B cell (primary cell): ENCODE measurements around the gene GPR85. TPM values are rescaled to one million over a fixed set of nuclear protein-coding genes. Genes with fewer than 3 reads are reported as not detected.

ENCODE experiments used
- ATAC-seq: fragments of 200-7000 bp; cut with Tn5 transposase; one replicate; pipeline ENCODE4 v1.10.0; 2021; ENCODE audit warnings: low read depth, mild to moderate bottlenecking, moderate number of reproducible peaks, moderate library complexity
- CTCF ChIA-PET: fragments of 350-600 bp; sonication (Branson Sonifier 250); formaldehyde crosslinking; loops from one replicate; lab custom pipeline; 2021; ENCODE audit warnings: antibody characterized with exemption, inconsistent platforms; lab: Charles Lee
- POLR2A ChIA-PET: fragments of 350-600 bp; sonication (Branson Sonifier 250); formaldehyde crosslinking; loops from one replicate; lab custom pipeline; 2021; ENCODE audit warnings: antibody characterized with exemption; lab: Charles Lee
- DNase-seq: peaks from one replicate; pipeline ENCODE4 v3.0.0; 2013
- H2AFZ ChIP-seq: 2 replicates; pipeline ENCODE4 v1.6.1; 2012; ENCODE audit warnings: mild to moderate bottlenecking, low read depth, low read length; ENCODE audit not compliant: insufficient read depth, poor library complexity, severe bottlenecking
- H3K27ac ChIP-seq, 2 donors: 1 replicate in 1 of 2; 2 replicates in 1 of 2; pipeline ENCODE4 v1.5.1; 2012 to 2013; ENCODE audit warnings: low read length in 2 of 2, mild to moderate bottlenecking in 2 of 2, moderate library complexity in 1 of 2
- H3K27me3 ChIP-seq, 4 experiments: fragments of 200-600 bp in 1 of 4; sonication (generic) in 1 of 4; replicated peaks in 1 of 4; 1 replicate in 2 of 4; 2 replicates in 2 of 4; pipeline versions ENCODE4 v1.6.1 to v1.7.0; 2013 to 2016; ENCODE audit warnings: low read length in 3 of 4, mild to moderate bottlenecking in 2 of 4, mixed read lengths in 1 of 4, moderate library complexity in 1 of 4; ENCODE audit not compliant: insufficient read depth in 4 of 4, control insufficient read depth in 3 of 4; ENCODE audit errors: control extremely low read depth in 1 of 4
- H3K36me3 ChIP-seq, 2 experiments: replicated peaks in 1 of 2; 1 replicate in 1 of 2; 2 replicates in 1 of 2; pipeline versions ENCODE4 v1.6.1 to v1.7.1; 2013; ENCODE audit warnings: low read length in 1 of 2; ENCODE audit not compliant: insufficient read depth in 2 of 2, control insufficient read depth in 1 of 2; ENCODE audit errors: control extremely low read depth in 1 of 2, extremely low read depth in 1 of 2
- H3K4me1 ChIP-seq, 2 donors: fragments of 200-600 bp in 1 of 2; sonication (generic) in 1 of 2; 1 replicate in 1 of 2; 2 replicates in 1 of 2; pipeline versions ENCODE4 v1.5.1 to v1.6.1; 2013 to 2017; ENCODE audit warnings: low read length in 2 of 2; ENCODE audit not compliant: control insufficient read depth in 2 of 2, insufficient read depth in 2 of 2
- H3K4me2 ChIP-seq: replicated peaks from 2 replicates; pipeline ENCODE3; 2012; ENCODE audit warnings: mild to moderate bottlenecking, low read depth, low read length; ENCODE audit not compliant: poor library complexity, severe bottlenecking
- H3K4me3 ChIP-seq, 5 experiments: fragments of 200-600 bp in 1 of 5; sonication (generic) in 1 of 5; 1 replicate in 3 of 5; 2 replicates in 2 of 5; pipeline versions ENCODE4 v1.5.1 to v1.7.0; 2011 to 2016; ENCODE audit warnings: low read length in 4 of 5, mild to moderate bottlenecking in 4 of 5, low read depth in 2 of 5, control low read depth in 1 of 5, moderate library complexity in 1 of 5; ENCODE audit not compliant: insufficient read depth in 1 of 5; ENCODE audit errors: control extremely low read depth in 1 of 5, extremely low read depth in 1 of 5
- H3K79me2 ChIP-seq: fragments of 200-600 bp; sonication (generic); one replicate; pipeline ENCODE4 v1.6.0; 2016; ENCODE audit warnings: low read length; ENCODE audit not compliant: control insufficient read depth, insufficient read depth
- H3K9ac ChIP-seq: fragments of 200-600 bp; sonication (generic); 2 replicates; pipeline ENCODE4 v1.6.1; 2017; ENCODE audit warnings: mild to moderate bottlenecking, low read length, moderate library complexity
- H3K9me3 ChIP-seq, 3 donors: one replicate each; pipeline versions ENCODE4 v1.6.1 to v1.7.1; 2013; ENCODE audit warnings: low read length in 2 of 3; ENCODE audit not compliant: control insufficient read depth in 2 of 3, insufficient read depth in 1 of 3; ENCODE audit errors: control extremely low read depth in 1 of 3
- H4K20me1 ChIP-seq: 2 replicates; pipeline ENCODE4 v1.6.0; 2012; ENCODE audit warnings: mild to moderate bottlenecking, low read length; ENCODE audit not compliant: insufficient read depth, control insufficient read depth, poor library complexity, severe bottlenecking
- H3K27ac Mint-ChIP-seq: one replicate; pipeline ENCODE4 v1.8.0; 2021; ENCODE audit warnings: mixed read lengths
- H3K27me3 Mint-ChIP-seq: one replicate; pipeline ENCODE4 v1.8.0; 2021; ENCODE audit warnings: mixed read lengths
- H3K4me1 Mint-ChIP-seq: one replicate; pipeline ENCODE4 v1.8.0; 2021; ENCODE audit warnings: mixed read lengths
- H3K4me3 Mint-ChIP-seq: one replicate; pipeline ENCODE4 v1.8.0; 2021; ENCODE audit warnings: mixed read lengths
- H3K9me3 Mint-ChIP-seq: one replicate; pipeline ENCODE4 v1.8.0; 2022; ENCODE audit warnings: mixed read lengths; ENCODE audit not compliant: insufficient read depth
- CTCF ChIP-seq: fragments of 200-600 bp; IDR thresholded peaks from one replicate; pipeline ENCODE4 v1.8.0; 2022; ENCODE audit warnings: antibody characterized with exemption, mild to moderate bottlenecking
- EZH2 ChIP-seq: IDR thresholded peaks from 2 replicates; pipeline ENCODE4 v1.6.1; 2012; ENCODE audit warnings: borderline replicate concordance, low read depth, mild to moderate bottlenecking, moderate library complexity, low read length; ENCODE audit not compliant: insufficient read depth, poor library complexity, severe bottlenecking
- WGBS: methylation state at CpG from one replicate; pipeline ENCODE4 v1.1.5; 2013; ENCODE audit warnings: missing lambda C conversion rate; ENCODE audit not compliant: insufficient coverage; 5-methylcytosine and 5-hydroxymethylcytosine counted together
- intact Hi-C: fragments of 100-400 bp; cut with micrococcal nuclease; formaldehyde crosslinking; loops from one replicate; pipeline ENCODE4 v1.10.0; 2022
- polyA plus RNA-seq: library from polyadenylated mRNA; depleted of rRNA; stranded (reverse); fragments of >200 nt; gene quantifications from 2 replicates; pipeline ENCODE4 v1.2.3, GENCODE V29; 2012
- total RNA-seq, 2 donors: library from RNA; stranded (reverse); fragments of 120-200 nt in 1 of 2; gene quantifications; 1 replicate in 1 of 2; 2 replicates in 1 of 2; pipeline versions ENCODE4 v1.2.3 to v1.2.4, GENCODE V29; 2013 to 2022

The GPR85 gene
- total and polyA plus RNA-seq, 2 donors (not counting 1 experiment from before 2014, with no cell fraction given), result not detected

GRCh38 chr7:113120647-113121046 lies 34.0 kb upstream of the GPR85 start:
- H3K36me3 ChIP-seq, result no peaks in the 10 kb centered on the region
- DNase-seq (no peak), ATAC-seq (no peak)
- H3K4me3 ChIP-seq, result no peak overlapping the region
- no peaks in the 10 kb centered on the region for H4K20me1 ChIP-seq
- Mint-ChIP-seq H3K9me3 (no peaks in the 10 kb centered on the region), H3K4me3 (no peak overlapping the region), H3K27me3 (no peaks in the 10 kb centered on the region), H3K27ac (no peak overlapping the region), H3K4me1 (peaks cover 23% of the 10 kb centered on the region)
- intact Hi-C loops, result no loop called here
- no peaks in the 10 kb centered on the region for H3K9me3 ChIP-seq
- no peak overlapping the region for H3K4me2 ChIP-seq
- ChIA-PET POLR2A (no interaction called here), CTCF (no interaction called here)
- WGBS, result no CpG with 5 or more reads among the region's 1 CpG
- H3K27me3 ChIP-seq, result no peaks in the 10 kb centered on the region
- peaks cover 8 to 11% of the 10 kb centered on the region in 2 donors for H3K4me1 ChIP-seq
- TF ChIP-seq CTCF, result no peak
- H3K27ac ChIP-seq, result no peak overlapping the region
- H2AFZ ChIP-seq, result peak overlapping the region; percentile 97
- H3K9ac ChIP-seq, result no peak overlapping the region
- H3K79me2 ChIP-seq, result no peaks in the 10 kb centered on the region

GRCh38 chr7:113119429-113119828 lies 32.8 kb upstream of the GPR85 start:
- ChIA-PET POLR2A (no interaction called here), CTCF (no interaction called here)
- Histone ChIP-seq H3K4me1 (peaks cover 8 to 11% of the 10 kb centered on the region in 2 donors), H3K4me2 (no peak overlapping the region), H3K9ac (no peak overlapping the region), H3K4me3 (no peak overlapping the region), H3K36me3 (no peaks in the 10 kb centered on the region), H3K27me3 (no peaks in the 10 kb centered on the region), H3K9me3 (no peaks in the 10 kb centered on the region), H3K79me2 (no peaks in the 10 kb centered on the region), H4K20me1 (no peaks in the 10 kb centered on the region), H3K27ac (no peak overlapping the region), H2AFZ (peak overlapping the region; percentile 97)
- intact Hi-C loops, result loop anchor here (2.0 to 10.0 kb wide), 2 partner anchors 727 to 1555 kb away; partner anchors contain the start of gene IMMP2L
- no peak for ATAC-seq
- Mint-ChIP-seq H3K9me3 (no peaks in the 10 kb centered on the region), H3K27me3 (no peaks in the 10 kb centered on the region), H3K4me3 (peak overlapping the region; percentile 96), H3K27ac (peak overlapping the region; percentile 58), H3K4me1 (peaks cover 23% of the 10 kb centered on the region)
- no peak for DNase-seq
- no peak for TF ChIP-seq EZH2
- TF ChIP-seq CTCF, result no peak
- 100% methylated on average over 4 of the region's 6 CpGs for WGBS
